ENCODE data around the gene HDAC8.

- no peak for TF ChIP-seq FOXP2 (optimal IDR thresholded peaks at IDR 0.05; ENCODE audit: borderline replicate concordance, extremely low read depth, extremely low read length, insufficient read depth)
- TF ChIP-seq, protein P1, sequence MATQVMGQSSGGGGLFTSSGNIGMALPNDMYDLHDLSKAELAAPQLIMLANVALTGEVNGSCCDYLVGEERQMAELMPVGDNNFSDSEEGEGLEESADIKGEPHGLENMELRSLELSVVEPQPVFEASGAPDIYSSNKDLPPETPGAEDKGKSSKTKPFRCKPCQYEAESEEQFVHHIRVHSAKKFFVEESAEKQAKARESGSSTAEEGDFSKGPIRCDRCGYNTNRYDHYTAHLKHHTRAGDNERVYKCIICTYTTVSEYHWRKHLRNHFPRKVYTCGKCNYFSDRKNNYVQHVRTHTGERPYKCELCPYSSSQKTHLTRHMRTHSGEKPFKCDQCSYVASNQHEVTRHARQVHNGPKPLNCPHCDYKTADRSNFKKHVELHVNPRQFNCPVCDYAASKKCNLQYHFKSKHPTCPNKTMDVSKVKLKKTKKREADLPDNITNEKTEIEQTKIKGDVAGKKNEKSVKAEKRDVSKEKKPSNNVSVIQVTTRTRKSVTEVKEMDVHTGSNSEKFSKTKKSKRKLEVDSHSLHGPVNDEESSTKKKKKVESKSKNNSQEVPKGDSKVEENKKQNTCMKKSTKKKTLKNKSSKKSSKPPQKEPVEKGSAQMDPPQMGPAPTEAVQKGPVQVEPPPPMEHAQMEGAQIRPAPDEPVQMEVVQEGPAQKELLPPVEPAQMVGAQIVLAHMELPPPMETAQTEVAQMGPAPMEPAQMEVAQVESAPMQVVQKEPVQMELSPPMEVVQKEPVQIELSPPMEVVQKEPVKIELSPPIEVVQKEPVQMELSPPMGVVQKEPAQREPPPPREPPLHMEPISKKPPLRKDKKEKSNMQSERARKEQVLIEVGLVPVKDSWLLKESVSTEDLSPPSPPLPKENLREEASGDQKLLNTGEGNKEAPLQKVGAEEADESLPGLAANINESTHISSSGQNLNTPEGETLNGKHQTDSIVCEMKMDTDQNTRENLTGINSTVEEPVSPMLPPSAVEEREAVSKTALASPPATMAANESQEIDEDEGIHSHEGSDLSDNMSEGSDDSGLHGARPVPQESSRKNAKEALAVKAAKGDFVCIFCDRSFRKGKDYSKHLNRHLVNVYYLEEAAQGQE (IDR thresholded peaks at IDR 0.05; ENCODE audit: insufficient read depth in 1 of 2, low read depth in 2 of 2, low read length in 2 of 2) = no peak
- TF ChIP-seq POLR2AphosphoS5 (IDR thresholded peaks at IDR 0.05; ENCODE audit: low read depth, low read length) = no peak
Measured at GRCh38 chrX:72461288-72461687, 111.4 kb downstream of the HDAC8 start.

Data from PFSK-1 (cell line).